Stomach (tissue), 9 donors: ENCODE measurements around the gene SESN1. TPM values are rescaled to one million over a fixed set of nuclear protein-coding genes. Genes with fewer than 3 reads are reported as not detected.

Experiments
- DNase-seq, 2 donors: peaks; one replicate each; pipeline versions ENCODE4 v3.0.0 to v3.0.0-alpha.2; 2013 to 2019
- H3K27ac ChIP-seq, 5 donors: fragments of 200-600 bp in 4 of 5; sonication (generic) in 4 of 5; one replicate each; pipeline ENCODE4 v1.5.1; 2013 to 2019; ENCODE audit warnings: mild to moderate bottlenecking in 1 of 5, moderate library complexity in 1 of 5
- H3K27me3 ChIP-seq, 3 donors: fragments of 200-600 bp; sonication (generic); one replicate each; pipeline ENCODE4 v1.5.1; 2017 to 2019; ENCODE audit warnings: mixed run types in 1 of 3
- H3K36me3 ChIP-seq, 4 donors: fragments of 200-600 bp; sonication (generic); 1 replicate in 3 of 4; 2 replicates in 1 of 4; pipeline ENCODE4 v1.5.1; 2016 to 2019
- H3K4me1 ChIP-seq, 4 donors: fragments of 200-600 bp; sonication (generic); one replicate each; pipeline ENCODE4 v1.5.1; 2016 to 2019
- H3K4me3 ChIP-seq, 4 donors: fragments of 200-600 bp; sonication (generic) in 3 of 4; one replicate each; pipeline ENCODE4 v1.5.1; 2016 to 2019; ENCODE audit warnings: mild to moderate bottlenecking in 1 of 4
- H3K9me3 ChIP-seq, 4 donors: fragments of 200-600 bp; sonication (generic); one replicate each; pipeline ENCODE4 v1.5.1; 2016 to 2019
- CTCF ChIP-seq, 7 experiments: fragments of 450-650 bp in 4 of 7; fragments of 200-600 bp in 3 of 7; sonication (generic) in 3 of 7; IDR thresholded peaks; one replicate each; pipeline ENCODE4 v1.5.1; 2016 to 2019; ENCODE audit warnings: antibody characterized with exemption in 7 of 7, control low read depth in 2 of 7, mild to moderate bottlenecking in 1 of 7
- EP300 ChIP-seq: sonication (generic); formaldehyde crosslinking; IDR thresholded peaks from one replicate; pipeline ENCODE4 v1.6.1; 2017; ENCODE audit warnings: antibody characterized with exemption
- POLR2A ChIP-seq, 4 donors: fragments of 450-650 bp; IDR thresholded peaks; one replicate each; pipeline ENCODE4 v1.6.1; 2016; ENCODE audit warnings: antibody characterized with exemption in 4 of 4, control low read depth in 2 of 4, mild to moderate bottlenecking in 1 of 4, moderate library complexity in 1 of 4
- POLR2AphosphoS5 ChIP-seq, 3 donors: sonication (generic); formaldehyde crosslinking; IDR thresholded peaks; one replicate each; pipeline ENCODE4 v1.6.1; 2016; ENCODE audit warnings: antibody characterized with exemption in 3 of 3
- WGBS, 5 donors: extraction: QIAGEN DNeasy Blood & Tissue Kit in 3 of 5; methylation state at CpG; one replicate each; pipeline versions ENCODE4 v1.1.5 to v1.1.7; 2013 to 2018; 5-methylcytosine and 5-hydroxymethylcytosine counted together
- intact Hi-C: fragments of 100-400 bp; cut with DNase I; formaldehyde crosslinking; loops from one replicate; pipeline ENCODE4 v1.15.1; 2023; ENCODE audit warnings: low total_unique reads
- polyA plus RNA-seq, 3 donors: library from polyadenylated mRNA; stranded (reverse); fragments of 200-250 nt; gene quantifications; one replicate each; pipeline ENCODE4 v1.2.3, GENCODE V29; 2013
- total RNA-seq, 5 donors: library from RNA; depleted of rRNA; stranded (reverse); fragments of >200 nt; gene quantifications; one replicate each; pipeline versions ENCODE4 v1.1.0 to v1.2.3, GENCODE V29; 2014 to 2016
- donor health status: healthy with polysubstance abuse.
- donor health status: Bipolar disorder and iron deficiency.
- donor health status: healthy.

The SESN1 gene
- total and polyA plus RNA-seq, 8 donors, result 11.0 to 201 (median 33.3) TPM

GRCh38 chr6:109009962-109010704, 84.5 kb downstream of the SESN1 start:
- no peaks in the 10 kb centered on the region for H3K27me3 ChIP-seq
- H3K36me3 ChIP-seq, result no peaks in the 10 kb centered on the region
- TF ChIP-seq EP300 (no peak), CTCF (IDR thresholded peaks at IDR 0.05) (no peak), POLR2AphosphoS5 (IDR thresholded peaks at IDR 0.05) (no peak), POLR2A (IDR thresholded peaks at IDR 0.05) (no peak)
- H3K27ac ChIP-seq, result peak overlapping the region; percentile 93 to 99 (median 98)
- H3K4me1 ChIP-seq, result peaks cover 4 to 66% (median 28%) of the 10 kb centered on the region in 4 donors
- H3K4me3 ChIP-seq, result peak overlapping the region; percentile 62 to 88 (median 86)
- DNase-seq, result peak in 1 of 2 donors; percentile 12
- H3K9me3 ChIP-seq, result no peaks in the 10 kb centered on the region
- 7 to 15% (median 12%) methylated on average over 10 of the region's 10 CpGs for WGBS, 5 donors
- intact Hi-C loops, result loop anchor here (10.0 kb wide), 1 partner anchor 55 kb away; no protein-coding TSS in a partner anchor

GRCh38 chr6:109009236-109009961, 85.2 kb downstream of the SESN1 start:
- 1 to 2% (median 1%) methylated on average over 20 to 79 of the region's 80 CpGs for WGBS, 5 donors
- Histone ChIP-seq H3K27me3 (no peaks in the 10 kb centered on the region), H3K36me3 (no peaks in the 10 kb centered on the region), H3K27ac (peak overlapping the region; percentile 93 to 99 (median 98)), H3K9me3 (no peaks in the 10 kb centered on the region), H3K4me1 (peaks cover 7 to 66% (median 29%) of the 10 kb centered on the region in 4 donors), H3K4me3 (peak overlapping the region; percentile 62 to 88 (median 86))
- TF ChIP-seq CTCF (IDR thresholded peaks at IDR 0.05) (peak in 3 of 7 experiments; percentile 44 to 74 (median 47)), POLR2AphosphoS5 (IDR thresholded peaks at IDR 0.05) (peak; percentile 48 to 79 (median 79)), EP300 (peak; percentile 52), POLR2A (IDR thresholded peaks at IDR 0.05) (peak in 1 of 4 donors; percentile 50)
- DNase-seq, result peak; percentile 97 to 98
- intact Hi-C loops, result loop anchor here (10.0 kb wide), 1 partner anchor 55 kb away; no protein-coding TSS in a partner anchor

- H3K27ac ChIP-seq, result peak overlapping the region; percentile 93 to 99 (median 98)
- H3K4me3 ChIP-seq, result peak overlapping the region; percentile 62 to 88 (median 86)
- peak; percentile 51 to 70 for DNase-seq
- H3K27me3 ChIP-seq, result no peaks in the 10 kb centered on the region
- H3K4me1 ChIP-seq, result peaks cover 12 to 66% (median 36%) of the 10 kb centered on the region in 4 donors
- intact Hi-C loops, result loop anchor here (10.0 kb wide), 1 partner anchor 56 kb away; no protein-coding TSS in a partner anchor
- no peaks in the 10 kb centered on the region for H3K9me3 ChIP-seq
- no peaks in the 10 kb centered on the region for H3K36me3 ChIP-seq
- TF ChIP-seq CTCF (IDR thresholded peaks at IDR 0.05), result no peak
- TF ChIP-seq POLR2AphosphoS5 (IDR thresholded peaks at IDR 0.05), result peak; percentile 2 to 55 (median 30)
- 1 to 3% (median 3%) methylated on average over 23 to 24 of the region's 24 CpGs for WGBS, 5 donors
Measured at GRCh38 chr6:109008537-109009235, 86.0 kb downstream of the SESN1 start.

- Histone ChIP-seq H3K9me3 (no peaks in the 10 kb centered on the region), H3K27me3 (no peaks in the 10 kb centered on the region), H3K36me3 (no peaks in the 10 kb centered on the region), H3K4me1 (peaks cover 13 to 66% (median 43%) of the 10 kb centered on the region in 4 donors), H3K27ac (peak overlapping the region in 4 of 5 donors; percentile 93 to 98 (median 98)), H3K4me3 (peak overlapping the region; percentile 62 to 88 (median 86))
- WGBS, 5 donors, result 19 to 40% (median 27%) methylated on average over 4 of the region's 4 CpGs
- DNase-seq, result no peak
- no peak for TF ChIP-seq EP300
- TF ChIP-seq POLR2AphosphoS5 (IDR thresholded peaks at IDR 0.05), result no peak
- intact Hi-C loops, result loop anchor here (10.0 kb wide), 1 partner anchor 57 kb away; no protein-coding TSS in a partner anchor
Measured at GRCh38 chr6:109008054-109008453, 86.6 kb downstream of the SESN1 start.
